Measurements from ENCODE around the gene AFF3. TPM values are rescaled to one million over a fixed set of nuclear protein-coding genes. Genes with fewer than 3 reads are reported as not detected.

Gene AFF3
- total RNA-seq, 1 experiment from 2014 or later = not detected

- H3K27ac ChIP-seq (ENCODE audit: low read depth, low read length, poor library complexity, severe bottlenecking) = no peak overlapping the region
- no TSS peak for BruUV-seq (replicated peaks)
- H3K4me1 ChIP-seq (ENCODE audit: insufficient read depth, low read length, poor library complexity, severe bottlenecking) = no peaks in the 10 kb centered on the region
- intact Hi-C loops (cut with micrococcal nuclease; ENCODE audit: unreplicated experiment) = no loop called here
- no peaks in the 10 kb centered on the region for H3K9me3 ChIP-seq (ENCODE audit: low read depth, low read length, poor library complexity, severe bottlenecking)
- DNase-seq (ENCODE audit: low spot score) = no peak
- no peaks in the 10 kb centered on the region for H3K27me3 ChIP-seq (replicated peaks; ENCODE audit: insufficient read depth, low read depth, low read length, poor library complexity)
- TF ChIP-seq EZH2 (IDR thresholded peaks at IDR 0.05; ENCODE audit: borderline replicate concordance, low read depth, low read length, poor library complexity, severe bottlenecking) (no peak), CTCF (conservative IDR thresholded peaks at IDR 0.05; ENCODE audit: low read depth, low read length) (no peak)
- CTCF ChIA-PET = no interaction called here
- no peak overlapping the region for H3K4me3 ChIP-seq (ENCODE audit: low read depth, low read length, poor library complexity, severe bottlenecking)
- H3K36me3 ChIP-seq (ENCODE audit: insufficient read depth, low read length, poor library complexity, severe bottlenecking) = no peaks in the 10 kb centered on the region
- POLR2A ChIA-PET (ENCODE audit: low non-redundant PET) = no interaction called here
These were observed 99.8 kb downstream of the AFF3 start for GRCh38 chr2:100042562-100042961.

GRCh38 chr2:100041946-100042345, 100.4 kb downstream of the AFF3 start:
- Histone ChIP-seq H3K27me3 (replicated peaks; ENCODE audit: insufficient read depth, low read depth, low read length, poor library complexity) (no peaks in the 10 kb centered on the region), H3K4me3 (ENCODE audit: low read depth, low read length, poor library complexity, severe bottlenecking) (no peak overlapping the region), H3K27ac (ENCODE audit: low read depth, low read length, poor library complexity, severe bottlenecking) (no peak overlapping the region), H3K4me1 (ENCODE audit: insufficient read depth, low read length, poor library complexity, severe bottlenecking) (no peaks in the 10 kb centered on the region), H3K36me3 (ENCODE audit: insufficient read depth, low read length, poor library complexity, severe bottlenecking) (no peaks in the 10 kb centered on the region), H3K9me3 (ENCODE audit: low read depth, low read length, poor library complexity, severe bottlenecking) (no peaks in the 10 kb centered on the region)
- POLR2A ChIA-PET (ENCODE audit: low non-redundant PET) = no interaction called here
- CTCF ChIA-PET = no interaction called here
- DNase-seq (ENCODE audit: low spot score) = no peak
- no TSS peak for BruUV-seq (replicated peaks)
- TF ChIP-seq CTCF (conservative IDR thresholded peaks at IDR 0.05; ENCODE audit: low read depth, low read length) (no peak), EZH2 (IDR thresholded peaks at IDR 0.05; ENCODE audit: borderline replicate concordance, low read depth, low read length, poor library complexity, severe bottlenecking) (no peak)
- intact Hi-C loops (cut with micrococcal nuclease; ENCODE audit: unreplicated experiment) = no loop called here

- ChIA-PET CTCF (no interaction called here), POLR2A (ENCODE audit: low non-redundant PET) (no interaction called here)
- no peak for DNase-seq (ENCODE audit: low spot score)
- H3K36me3 ChIP-seq (ENCODE audit: insufficient read depth, low read length, poor library complexity, severe bottlenecking) = no peaks in the 10 kb centered on the region
- BruUV-seq (replicated peaks) = no TSS peak
- no peaks in the 10 kb centered on the region for H3K27me3 ChIP-seq (replicated peaks; ENCODE audit: insufficient read depth, low read depth, low read length, poor library complexity)
- no peaks in the 10 kb centered on the region for H3K9me3 ChIP-seq (ENCODE audit: low read depth, low read length, poor library complexity, severe bottlenecking)
- no peak for TF ChIP-seq EZH2 (IDR thresholded peaks at IDR 0.05; ENCODE audit: borderline replicate concordance, low read depth, low read length, poor library complexity, severe bottlenecking)
- no peak for TF ChIP-seq CTCF (conservative IDR thresholded peaks at IDR 0.05; ENCODE audit: low read depth, low read length)
- no peak overlapping the region for H3K4me3 ChIP-seq (ENCODE audit: low read depth, low read length, poor library complexity, severe bottlenecking)
- intact Hi-C loops (cut with micrococcal nuclease; ENCODE audit: unreplicated experiment) = no loop called here
- no peaks in the 10 kb centered on the region for H3K4me1 ChIP-seq (ENCODE audit: insufficient read depth, low read length, poor library complexity, severe bottlenecking)
- H3K27ac ChIP-seq (ENCODE audit: low read depth, low read length, poor library complexity, severe bottlenecking) = no peak overlapping the region
These were observed 101.0 kb downstream of the AFF3 start for GRCh38 chr2:100041385-100041784.

Data from A673 (cell line).